Measurements from ENCODE around the gene AHNAK2. TPM values are rescaled to one million over a fixed set of nuclear protein-coding genes. Genes with fewer than 3 reads are reported as not detected.

Gene AHNAK2
- total RNA-seq, 1 experiment from 2014 or later: 223 TPM

GRCh38 chr14:104998801-104999200 lies 20.6 kb upstream of the AHNAK2 start:
- H3K4me1 ChIP-seq (ENCODE audit: control insufficient read depth, insufficient read depth, low read length): no peaks in the 10 kb centered on the region
- POLR2A ChIA-PET: no interaction called here

GRCh38 chr14:104996483-104996882 lies 18.3 kb upstream of the AHNAK2 start:
- POLR2A ChIA-PET: no interaction called here
- ATAC-seq: no peak
- intact Hi-C loops (cut with micrococcal nuclease; ENCODE audit: unreplicated experiment): no loop called here

More at GRCh38 chr14:104998801-104999200, 20.6 kb upstream of the AHNAK2 start:
- H3K9me3 ChIP-seq (ENCODE audit: control insufficient read depth, insufficient read depth, low read depth, low read length): no peaks in the 10 kb centered on the region; the same call in 1 of the 2 replicates
- DNase-seq (ENCODE audit: low read depth, low spot score): no peak
- in situ Hi-C loops (cut with HindIII; ENCODE audit: low pct_unique_long_range_greater_than_20kb, low sequenced_read_pairs) (no loop called here), intact Hi-C loops (cut with micrococcal nuclease; ENCODE audit: unreplicated experiment) (no loop called here)
- H3K27me3 ChIP-seq (ENCODE audit: control insufficient read depth, insufficient read depth, low read length): no peaks in the 10 kb centered on the region
- TF ChIP-seq REST (IDR thresholded peaks at IDR 0.05; ENCODE audit: insufficient read depth in 1 of 2, low read depth in 2 of 2, low read length in 1 of 2) (no peak), POLR2AphosphoS5 (IDR thresholded peaks at IDR 0.05; ENCODE audit: low read depth, low read length) (no peak), TCF7L2 (IDR thresholded peaks at IDR 0.05; ENCODE audit: low read depth, low read length) (no peak), CTCF (IDR thresholded peaks at IDR 0.05) (no peak), SIN3A (IDR thresholded peaks at IDR 0.05; ENCODE audit: borderline replicate concordance, insufficient read depth, low read depth, low read length) (no peak)
- CTCF ChIA-PET: no interaction called here
- H3K4me3 ChIP-seq (ENCODE audit: low read depth in 2 of 2, low read length in 2 of 2): no peak overlapping the region
- ATAC-seq: no peak
- no TSS peak for BruUV-seq (replicated peaks)
- H3K27ac ChIP-seq (ENCODE audit: low read length): no peak overlapping the region
- no peaks in the 10 kb centered on the region for H3K36me3 ChIP-seq (ENCODE audit: control insufficient read depth, insufficient read depth, low read length)

GRCh38 chr14:104996032-104996431 lies 17.9 kb upstream of the AHNAK2 start:
- ATAC-seq: no peak
- no TSS peak for BruUV-seq (replicated peaks)
- DNase-seq (ENCODE audit: low read depth, low spot score): no peak
- in situ Hi-C loops (cut with HindIII; ENCODE audit: low pct_unique_long_range_greater_than_20kb, low sequenced_read_pairs) (no loop called here), intact Hi-C loops (cut with micrococcal nuclease; ENCODE audit: unreplicated experiment) (no loop called here)
- CTCF ChIA-PET: no interaction called here
- POLR2A ChIA-PET: no interaction called here
- H3K36me3 ChIP-seq (ENCODE audit: control insufficient read depth, insufficient read depth, low read length): no peaks in the 10 kb centered on the region
- no peaks in the 10 kb centered on the region; the same call in 1 of the 2 replicates for H3K9me3 ChIP-seq (ENCODE audit: control insufficient read depth, insufficient read depth, low read depth, low read length)
- H3K4me1 ChIP-seq (ENCODE audit: control insufficient read depth, insufficient read depth, low read length): no peaks in the 10 kb centered on the region
- no peaks in the 10 kb centered on the region for H3K27me3 ChIP-seq (ENCODE audit: control insufficient read depth, insufficient read depth, low read length)
- no peak overlapping the region for H3K27ac ChIP-seq (ENCODE audit: low read length)
- H3K4me3 ChIP-seq (ENCODE audit: low read depth in 2 of 2, low read length in 2 of 2): no peak overlapping the region
- TF ChIP-seq REST (IDR thresholded peaks at IDR 0.05; ENCODE audit: insufficient read depth in 1 of 2, low read depth in 2 of 2, low read length in 1 of 2) (no peak), CTCF (IDR thresholded peaks at IDR 0.05) (no peak), POLR2AphosphoS5 (IDR thresholded peaks at IDR 0.05; ENCODE audit: low read depth, low read length) (no peak), TCF7L2 (IDR thresholded peaks at IDR 0.05; ENCODE audit: low read depth, low read length) (no peak), SIN3A (IDR thresholded peaks at IDR 0.05; ENCODE audit: borderline replicate concordance, insufficient read depth, low read depth, low read length) (no peak)

More at GRCh38 chr14:104996483-104996882, 18.3 kb upstream of the AHNAK2 start:
- in situ Hi-C loops (cut with HindIII; ENCODE audit: low pct_unique_long_range_greater_than_20kb, low sequenced_read_pairs): no loop called here
- Histone ChIP-seq H3K4me3 (ENCODE audit: low read depth in 2 of 2, low read length in 2 of 2) (no peak overlapping the region), H3K36me3 (ENCODE audit: control insufficient read depth, insufficient read depth, low read length) (no peaks in the 10 kb centered on the region), H3K4me1 (ENCODE audit: control insufficient read depth, insufficient read depth, low read length) (no peaks in the 10 kb centered on the region), H3K27me3 (ENCODE audit: control insufficient read depth, insufficient read depth, low read length) (no peaks in the 10 kb centered on the region), H3K9me3 (ENCODE audit: control insufficient read depth, insufficient read depth, low read depth, low read length) (no peaks in the 10 kb centered on the region; the same call in 1 of the 2 replicates), H3K27ac (ENCODE audit: low read length) (no peak overlapping the region)
- no peak for DNase-seq (ENCODE audit: low read depth, low spot score)
- no peak for TF ChIP-seq TCF7L2 (IDR thresholded peaks at IDR 0.05; ENCODE audit: low read depth, low read length)
- no TSS peak for BruUV-seq (replicated peaks)
- CTCF ChIA-PET: no interaction called here
